NCI-H2029 treated with DMSO at 0.1 percent for 48 hours (cell line): ENCODE results near the gene KRTAP12-2.
"Not testable (repeated sequence)": the region's sequence is repeated elsewhere in the genome, so short reads cannot be mapped to it uniquely, and the experiment has no call there.

ENCODE experiments used
- DNase-seq: peaks from one replicate; lab custom pipeline; 2025; lab: John Stamatoyannopoulos, UW

The KRTAP12-2 gene

GRCh38 chr21:44650265-44650972 is 16.3 kb downstream of the KRTAP12-2 start:
- no peak for DNase-seq

DNA sequence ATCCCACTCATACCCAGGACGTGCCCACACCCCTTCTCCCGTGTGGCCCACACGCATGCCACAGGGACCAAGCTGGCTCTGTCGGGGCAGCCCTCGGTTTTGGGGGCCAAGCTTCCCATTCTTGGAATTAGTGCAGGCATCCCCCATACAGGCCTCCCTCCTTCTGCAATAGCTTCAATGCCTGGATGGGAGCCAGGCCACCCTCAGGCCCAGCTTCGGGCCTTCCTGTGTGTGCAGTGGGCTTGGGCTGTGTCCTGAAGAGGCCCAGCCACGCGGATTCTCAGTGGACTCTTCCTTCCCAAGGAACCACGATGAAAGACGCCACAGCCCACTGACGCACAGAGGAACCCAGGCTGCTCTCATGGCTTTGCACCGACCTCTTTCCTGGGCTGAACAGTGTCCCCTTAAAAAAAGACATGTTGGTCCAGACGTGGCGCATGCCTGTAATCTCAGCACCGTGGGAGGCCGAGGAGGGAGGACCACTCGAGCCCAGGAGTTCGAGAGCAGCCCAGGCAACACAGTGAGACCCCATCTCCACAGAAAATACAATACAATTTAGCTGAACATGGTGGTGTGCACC is 17.1 kb downstream of the KRTAP12-2 start:
- no peak for DNase-seq

GRCh38 chr21:44648557-44649311 is 18.0 kb downstream of the KRTAP12-2 start:
- no peak for DNase-seq

GRCh38 chr21:44647222-44647552 is 19.5 kb downstream of the KRTAP12-2 start:
- no peak for DNase-seq

DNA sequence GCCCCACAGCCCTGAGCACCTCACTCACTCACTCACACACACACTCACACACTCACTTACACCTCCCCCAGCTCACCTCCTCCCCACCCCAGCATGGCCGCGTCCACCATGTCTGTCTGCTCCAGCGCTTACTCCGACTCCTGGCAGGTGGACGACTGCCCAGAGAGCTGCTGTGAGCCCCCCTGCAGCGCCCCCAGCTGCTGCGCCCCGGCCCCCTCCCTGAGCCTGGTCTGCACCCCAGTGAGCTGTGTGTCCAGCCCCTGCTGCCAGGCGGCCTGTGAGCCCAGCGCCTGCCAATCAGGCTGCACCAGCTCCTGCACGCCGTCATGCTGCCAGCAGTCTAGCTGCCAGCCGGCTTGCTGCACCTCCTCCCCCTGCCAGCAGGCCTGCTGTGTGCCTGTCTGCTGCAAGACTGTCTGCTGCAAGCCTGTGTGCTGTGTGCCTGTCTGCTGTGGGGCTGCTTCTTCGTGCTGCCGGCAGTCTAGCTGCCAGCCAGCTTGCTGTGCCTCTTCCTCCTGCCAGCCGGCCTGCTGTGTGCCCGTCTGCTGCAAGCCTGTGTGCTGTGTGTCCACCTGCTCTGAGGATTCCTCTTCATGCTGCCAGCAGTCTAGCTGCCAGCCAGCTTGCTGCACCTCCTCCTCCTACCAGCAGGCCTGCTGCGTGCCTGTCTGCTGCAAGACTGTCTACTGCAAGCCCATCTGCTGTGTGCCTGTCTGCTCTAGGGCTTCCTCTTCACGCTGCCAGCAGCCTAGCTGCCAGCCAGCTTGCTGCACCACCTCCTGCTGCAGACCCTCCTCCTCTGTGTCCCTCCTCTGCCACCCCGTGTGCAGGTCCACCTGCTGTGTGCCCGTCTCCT is 20.1 kb downstream of the KRTAP12-2 start, which contains the start of gene KRTAP10-11:
Gene KRTAP10-11, plus strand, starts transcription at position 49 of the 856 bp plus-strand sequence. Its CDS starts 45 bp downstream, at position 94.
- not testable (repeated sequence) for DNase-seq

- DNase-seq = no peak
These were observed 21.8 kb downstream of the KRTAP12-2 start for GRCh38 chr21:44644878-44645277.

GRCh38 chr21:44643741-44644310 is 22.9 kb downstream of the KRTAP12-2 start:
- DNase-seq = no peak

DNA sequence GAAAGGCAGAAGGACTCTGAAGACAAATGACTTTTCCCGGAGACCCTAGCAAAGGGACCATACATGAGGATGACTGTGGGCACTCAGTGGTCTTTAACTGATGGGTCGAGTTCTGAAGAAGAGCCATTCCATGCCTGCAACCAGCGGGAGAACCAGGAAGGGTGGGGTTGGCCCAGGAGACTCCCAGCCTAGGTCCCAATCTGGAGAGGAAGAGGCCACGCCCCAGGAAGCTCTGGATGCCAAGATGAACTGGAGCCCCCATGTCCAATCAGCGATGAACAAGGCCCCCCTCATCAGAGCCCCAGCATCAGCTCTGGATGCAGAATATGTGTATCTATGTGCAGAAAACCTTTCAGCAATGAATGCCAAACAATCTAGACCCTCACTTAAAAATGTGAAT is 26.0 kb downstream of the KRTAP12-2 start:
- no peak for DNase-seq

DNA sequence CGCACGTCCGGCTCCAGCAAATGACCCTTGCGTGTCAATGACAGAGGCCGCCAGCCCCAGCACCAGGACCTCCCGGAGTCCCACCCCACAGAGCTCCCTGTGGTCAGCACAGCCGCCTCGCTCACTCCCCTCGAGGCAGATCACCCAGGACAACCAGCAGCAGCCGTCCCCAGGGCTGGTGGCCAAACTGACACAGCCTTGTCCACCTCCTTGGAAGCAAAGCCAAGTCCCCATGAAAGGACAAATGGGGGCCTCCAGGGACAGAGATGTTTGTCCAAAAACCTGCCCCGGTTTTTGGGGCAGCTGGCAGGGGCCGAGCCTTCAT is 27.4 kb downstream of the KRTAP12-2 start:
- no peak for DNase-seq

GRCh38 chr21:44638506-44639330 is 28.0 kb downstream of the KRTAP12-2 start:
- DNase-seq = not testable (repeated sequence)

GRCh38 chr21:44637851-44638348 is 28.8 kb downstream of the KRTAP12-2 start:
- DNase-seq = not testable (repeated sequence)

GRCh38 chr21:44637018-44637850 is 29.5 kb downstream of the KRTAP12-2 start, which contains the start of gene KRTAP10-10:
Gene KRTAP10-10 (plus strand): TSS chr21:44637356. CDS start chr21:44637418, 62 bp downstream.
- DNase-seq = no peak

- no peak for DNase-seq
These were observed 30.3 kb downstream of the KRTAP12-2 start for GRCh38 chr21:44636209-44637017.

GRCh38 chr21:44632067-44632466 is 34.7 kb downstream of the KRTAP12-2 start:
- DNase-seq = no peak

DNA sequence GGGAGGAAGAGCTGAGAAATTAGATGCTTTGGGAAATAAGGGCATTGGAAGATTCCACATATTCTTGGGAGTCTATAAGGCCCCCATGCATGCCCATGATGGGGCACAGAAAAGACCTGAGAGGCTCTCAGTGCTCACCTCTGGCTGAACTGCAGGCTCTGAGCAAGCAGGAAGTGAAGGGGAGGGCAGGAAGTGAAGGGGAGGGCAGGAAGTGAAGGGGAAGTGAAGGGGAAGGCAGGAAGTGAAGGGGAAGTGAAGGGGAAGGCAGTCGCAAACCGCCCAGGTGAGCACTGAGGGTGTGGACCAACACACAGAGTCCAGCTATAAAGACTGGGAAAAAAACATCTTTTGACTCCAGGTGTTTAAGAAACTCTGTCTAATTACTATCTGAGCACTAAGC is 36.3 kb downstream of the KRTAP12-2 start:
- no peak for DNase-seq

GRCh38 chr21:44628707-44629391 is 37.9 kb downstream of the KRTAP12-2 start:
- no peak for DNase-seq

GRCh38 chr21:44627831-44628233 is 38.9 kb downstream of the KRTAP12-2 start:
- not testable (repeated sequence) for DNase-seq

- DNase-seq = not testable (repeated sequence)
These were observed 39.4 kb downstream of the KRTAP12-2 start for GRCh38 chr21:44627181-44627822.
